ENCODE data around the gene DDX39B.
"Not testable (repeated sequence)": the region's sequence is repeated elsewhere in the genome, so short reads cannot be mapped to it uniquely, and the experiment has no call there.

DDX39B gene

DNA sequence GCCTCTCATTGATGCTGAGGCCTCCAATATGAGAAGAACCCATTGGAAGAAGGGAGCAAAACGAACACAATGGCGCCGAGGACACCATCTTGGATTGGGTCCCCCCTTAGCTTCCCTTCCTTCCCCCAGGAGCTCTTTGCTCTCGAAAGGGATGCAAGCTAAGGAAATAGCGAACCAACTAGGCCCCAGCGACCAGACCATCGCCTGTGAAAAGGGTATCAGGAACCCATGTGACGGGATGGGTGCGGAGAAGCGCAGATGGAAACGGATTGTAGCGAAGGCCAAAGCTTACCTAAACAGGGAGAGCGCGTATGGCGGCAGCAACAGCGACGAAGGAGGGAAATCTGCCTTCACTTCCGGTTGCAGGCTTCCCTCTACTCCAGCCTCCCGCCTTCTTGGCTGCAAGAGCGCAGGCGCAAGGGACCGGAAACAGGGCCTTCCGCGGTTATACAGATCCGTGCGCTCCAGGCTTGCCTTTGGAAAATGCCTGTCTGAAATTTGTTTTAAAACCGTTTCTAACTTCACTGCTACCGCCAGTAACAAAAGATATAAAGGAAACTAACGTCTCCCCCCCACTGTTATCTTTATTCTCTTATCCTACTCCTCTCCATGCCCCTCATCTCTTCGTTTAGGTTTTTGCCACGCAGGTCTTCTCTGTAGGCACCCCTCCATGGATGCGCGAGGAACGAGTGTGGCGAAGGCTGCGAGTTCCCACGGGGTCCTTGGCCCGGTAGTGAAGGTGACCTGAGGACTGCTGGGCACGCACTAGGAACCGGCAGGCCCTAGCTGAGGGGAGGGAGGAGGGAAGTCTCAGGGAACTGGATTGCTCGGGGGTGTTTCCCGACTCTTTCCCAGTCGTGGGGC lies at the start of gene DDX39B:
DDX39B (minus strand) TSS at position 346 of the 864 bp plus-strand sequence. CDS start 1,471 bp downstream, outside the sequence.
- DNase-seq (ENCODE audit: low spot score) = peak; percentile 96

DNA sequence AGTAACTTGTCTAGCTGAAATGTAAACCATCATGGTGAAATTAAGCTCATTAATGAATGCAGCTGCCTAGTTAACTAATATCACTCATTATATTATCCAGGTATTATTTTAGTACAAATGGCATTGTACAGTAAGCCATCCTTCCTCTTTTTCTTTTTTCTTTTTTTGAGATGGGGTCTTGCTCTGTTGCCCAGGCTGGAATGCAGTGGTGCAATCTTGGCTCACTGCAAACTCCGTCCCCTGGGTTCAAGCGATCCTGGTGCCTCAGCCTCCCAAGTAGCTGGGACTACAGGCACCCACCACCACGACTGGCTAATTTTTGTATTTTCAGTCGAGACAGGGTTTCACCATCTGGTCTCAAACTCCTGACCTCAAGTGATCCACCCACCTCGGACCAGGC lies 48.9 kb upstream of the DDX39B start:
- DNase-seq (ENCODE audit: low spot score) = not testable (repeated sequence)

DNA sequence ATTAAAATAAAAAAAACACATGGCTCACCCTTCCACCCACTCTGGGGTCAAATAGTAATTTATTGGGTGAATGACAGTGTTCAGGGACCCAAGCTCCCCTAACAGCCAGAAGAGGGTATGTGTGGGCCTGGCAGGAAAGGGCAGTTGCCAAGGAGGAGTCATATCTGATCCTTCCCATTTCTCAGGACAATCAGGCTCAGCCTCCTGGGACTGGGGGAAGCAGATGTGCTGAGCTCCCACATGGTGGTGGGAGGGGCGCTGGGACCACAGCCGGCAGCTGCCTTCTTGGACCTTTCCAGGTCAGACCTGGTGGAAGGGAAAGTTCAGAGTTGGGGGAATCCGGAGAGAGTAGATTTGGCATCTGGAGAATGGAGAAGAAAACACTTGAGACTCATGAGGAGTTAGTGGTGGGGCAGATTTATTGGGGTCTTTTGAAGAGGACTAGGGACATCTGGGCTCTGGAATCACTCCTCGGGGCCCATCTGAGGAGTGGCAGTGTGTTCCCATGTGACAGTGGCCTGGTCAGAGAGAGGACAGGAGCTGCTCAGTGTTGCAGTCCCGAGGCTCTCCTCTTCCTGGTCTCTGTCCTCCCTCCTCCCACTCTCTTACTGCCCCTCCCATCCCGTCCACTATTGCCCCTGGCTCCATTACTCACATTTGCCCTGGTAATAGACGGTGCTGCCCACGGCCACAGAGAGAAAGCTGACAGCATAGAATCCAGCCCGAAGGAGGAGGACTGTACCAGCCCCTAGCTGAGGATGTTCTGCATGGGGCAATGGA lies 47.3 kb upstream of the DDX39B start:
- no peak for DNase-seq (ENCODE audit: low spot score)

DNA sequence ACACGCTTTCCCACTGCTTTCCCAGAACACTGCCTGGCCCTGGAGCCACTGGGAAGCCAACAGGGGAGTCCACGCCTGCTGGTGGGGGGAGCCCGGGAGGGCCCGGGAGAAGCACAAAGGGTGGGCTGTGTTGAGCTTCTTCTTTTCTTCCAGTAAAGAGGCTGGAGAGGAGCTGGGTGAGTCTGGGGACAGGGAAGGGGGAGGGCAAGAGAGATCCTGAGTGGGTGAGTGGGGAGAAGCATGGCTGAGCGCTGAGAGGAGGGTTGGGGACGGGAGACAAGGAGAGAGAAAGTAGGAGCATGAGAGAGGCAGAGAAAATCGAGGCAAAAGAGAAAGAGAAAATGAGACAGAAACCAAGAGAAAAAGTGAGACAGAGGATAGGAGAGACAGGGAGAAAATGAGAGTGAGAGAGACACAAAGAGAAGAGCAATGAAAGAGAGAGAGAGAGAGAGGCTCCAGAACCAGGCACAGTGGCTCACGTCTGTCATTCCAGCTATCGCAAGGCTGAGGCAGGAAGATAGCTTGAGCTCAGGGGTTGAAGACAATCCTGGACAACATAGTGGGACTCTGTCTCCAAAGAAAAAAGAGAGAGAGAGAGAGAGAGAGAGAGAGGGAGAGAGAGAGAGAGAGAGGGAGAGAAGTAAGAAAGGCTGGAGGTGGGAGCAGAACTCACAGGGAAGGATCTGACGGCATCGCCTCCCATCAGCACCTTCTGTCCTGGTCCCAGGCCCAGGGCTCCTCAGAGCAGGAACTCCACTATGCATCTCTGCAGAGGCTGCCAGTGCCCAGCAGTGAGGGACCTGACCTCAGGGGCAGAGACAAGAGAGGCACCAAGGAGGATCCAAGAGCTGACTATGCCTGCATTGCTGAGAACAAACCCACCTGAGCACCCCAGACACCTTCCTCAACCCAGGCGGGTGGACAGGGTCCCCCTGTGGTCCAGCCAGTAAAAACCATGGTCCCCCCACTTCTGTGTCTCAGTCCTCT lies 46.3 kb upstream of the DDX39B start:
- DNase-seq (ENCODE audit: low spot score) = peak; percentile 44

DNA sequence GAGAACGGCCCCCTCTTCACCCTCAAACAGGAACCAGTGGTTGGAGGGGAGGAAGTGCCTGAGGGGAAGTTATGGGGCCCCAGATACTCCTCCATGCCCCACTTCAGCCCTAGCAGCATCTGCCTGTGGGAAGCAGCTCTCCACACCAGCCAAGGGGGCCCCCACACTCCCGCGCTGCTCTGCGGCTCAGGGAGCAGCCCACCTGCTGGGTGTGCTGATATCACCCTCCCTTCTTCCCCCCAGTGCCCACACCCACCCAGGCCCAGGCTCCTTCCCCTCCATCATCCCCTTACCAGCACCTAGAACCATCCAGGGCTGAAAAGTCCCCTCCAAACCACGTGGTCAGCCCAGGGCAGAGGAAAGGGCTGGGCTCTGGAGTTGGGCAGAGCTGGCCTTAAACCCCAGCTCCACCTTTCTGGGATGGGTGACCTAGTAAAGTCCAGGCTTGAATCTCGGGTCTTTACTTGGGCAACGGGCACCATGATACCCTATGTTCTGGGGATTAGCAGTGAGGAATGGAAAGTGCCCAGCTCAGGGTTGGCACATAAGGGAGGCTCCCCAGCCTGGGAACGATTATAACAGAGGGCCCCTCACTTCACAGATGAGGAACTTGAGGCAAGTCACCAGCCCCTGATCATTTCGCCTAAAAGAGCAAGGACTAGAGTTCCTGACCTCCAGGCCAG lies 44.9 kb upstream of the DDX39B start:
- DNase-seq (ENCODE audit: low spot score) = no peak

DNA sequence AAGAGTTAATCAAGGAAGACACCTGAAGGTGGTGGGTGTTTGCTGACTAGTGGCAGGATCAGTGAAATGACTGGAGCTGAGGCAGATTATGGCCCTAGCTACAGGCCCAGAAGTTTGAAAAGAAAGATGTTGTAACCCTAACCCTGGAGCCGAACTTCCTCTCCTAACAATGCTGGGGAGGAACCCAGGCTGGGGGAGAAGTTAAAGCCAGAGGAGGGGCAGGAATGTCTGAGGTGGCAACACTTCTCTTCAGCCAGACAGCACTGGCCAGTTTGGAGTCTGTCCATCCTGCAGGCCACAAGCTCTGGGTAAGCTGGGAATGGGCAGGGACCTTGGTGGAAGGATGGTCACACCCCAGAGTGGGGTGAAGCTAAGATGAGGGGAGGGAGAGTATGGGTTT lies 44.2 kb upstream of the DDX39B start, which contains the start of gene LST1:
LST1 (plus strand) TSS at position 270 of the 400 bp plus-strand sequence. CDS start 1,023 bp downstream, outside the sequence.
- DNase-seq (ENCODE audit: low spot score) = no peak

DNA sequence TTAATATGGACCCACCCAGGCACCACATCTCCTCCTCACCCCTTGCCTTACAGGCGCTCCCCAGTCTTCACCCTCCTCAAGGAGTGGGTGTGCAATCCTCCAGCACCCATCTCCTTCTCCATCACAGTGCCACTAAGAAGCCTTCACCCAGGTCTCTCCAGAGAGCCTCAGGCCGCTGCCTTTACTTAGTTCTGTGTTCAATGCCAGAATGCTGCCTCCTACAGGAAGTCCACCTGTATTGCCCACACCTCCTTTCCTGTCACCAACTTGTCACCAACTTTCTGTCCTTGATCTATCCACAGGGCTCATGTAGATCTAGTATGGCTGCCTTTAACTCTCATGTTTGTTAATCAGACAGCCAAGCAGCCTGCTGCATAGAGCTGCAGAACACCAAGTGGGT lies 43.7 kb upstream of the DDX39B start:
- peak; percentile 82 for DNase-seq (ENCODE audit: low spot score)

DNA sequence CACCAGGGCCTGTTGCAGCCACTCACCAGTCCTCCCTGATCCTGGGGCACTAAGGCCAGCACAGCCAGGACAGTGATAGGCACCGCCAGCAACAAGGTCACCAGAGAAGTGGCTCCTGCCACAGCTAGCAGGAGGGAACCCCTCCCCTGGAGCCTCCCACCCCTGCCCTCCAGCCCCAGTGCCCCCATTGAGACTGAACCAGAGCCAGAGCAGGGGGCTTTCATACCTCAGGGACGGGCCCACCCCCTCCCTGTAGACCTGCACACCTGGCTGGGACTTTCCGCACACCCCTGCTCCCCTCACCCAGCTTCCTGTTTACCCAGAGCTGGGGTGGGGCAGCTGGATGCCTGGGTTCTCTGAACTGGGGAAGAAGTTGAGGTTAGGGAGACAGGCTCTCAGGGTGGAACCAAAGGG lies 40.4 kb upstream of the DDX39B start, which contains the start of gene LTB:
LTB (minus strand) TSS at position 195 of the 414 bp plus-strand sequence; CDS start at position 188, 7 bp downstream.
- DNase-seq (ENCODE audit: low spot score) = peak; percentile 60

DNA sequence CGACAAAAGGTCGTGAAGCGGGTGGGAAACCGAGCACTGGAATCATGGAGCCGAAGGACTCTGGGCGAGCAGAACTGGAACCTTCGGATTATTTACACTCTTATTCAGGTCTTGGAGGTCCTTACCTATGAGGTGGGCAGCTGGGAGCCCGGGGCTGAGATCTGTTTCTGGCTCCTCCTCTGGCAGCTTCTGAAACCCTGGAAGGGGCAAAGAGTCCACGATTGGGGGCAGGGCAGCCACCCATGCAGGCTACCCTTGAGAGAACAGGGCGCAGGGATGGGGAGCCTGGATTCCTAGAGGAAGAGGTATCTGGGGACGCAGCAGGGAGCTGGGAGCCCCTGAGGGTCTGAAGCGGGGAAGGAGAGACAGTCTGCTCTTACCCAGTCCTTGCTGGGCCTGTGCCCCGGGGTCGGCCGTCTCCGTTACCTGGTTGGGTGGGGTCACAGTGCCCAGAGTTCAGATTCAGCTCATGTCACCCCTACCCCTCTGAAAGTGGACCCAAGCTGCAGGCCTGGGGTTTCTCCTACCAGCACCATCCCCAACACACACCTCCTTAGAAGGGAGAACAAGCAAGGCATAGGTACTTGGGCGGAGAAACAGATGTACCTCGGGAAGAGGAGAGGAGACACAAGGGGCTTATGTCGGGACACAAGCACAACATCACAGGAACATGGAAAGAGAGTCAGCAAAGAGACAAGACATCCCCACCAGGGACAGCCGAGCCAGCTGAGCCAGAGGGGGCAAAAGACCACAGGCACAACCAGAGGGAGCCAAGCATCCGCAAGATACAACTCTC lies 39.8 kb upstream of the DDX39B start:
- DNase-seq (ENCODE audit: low spot score) = no peak

DNA sequence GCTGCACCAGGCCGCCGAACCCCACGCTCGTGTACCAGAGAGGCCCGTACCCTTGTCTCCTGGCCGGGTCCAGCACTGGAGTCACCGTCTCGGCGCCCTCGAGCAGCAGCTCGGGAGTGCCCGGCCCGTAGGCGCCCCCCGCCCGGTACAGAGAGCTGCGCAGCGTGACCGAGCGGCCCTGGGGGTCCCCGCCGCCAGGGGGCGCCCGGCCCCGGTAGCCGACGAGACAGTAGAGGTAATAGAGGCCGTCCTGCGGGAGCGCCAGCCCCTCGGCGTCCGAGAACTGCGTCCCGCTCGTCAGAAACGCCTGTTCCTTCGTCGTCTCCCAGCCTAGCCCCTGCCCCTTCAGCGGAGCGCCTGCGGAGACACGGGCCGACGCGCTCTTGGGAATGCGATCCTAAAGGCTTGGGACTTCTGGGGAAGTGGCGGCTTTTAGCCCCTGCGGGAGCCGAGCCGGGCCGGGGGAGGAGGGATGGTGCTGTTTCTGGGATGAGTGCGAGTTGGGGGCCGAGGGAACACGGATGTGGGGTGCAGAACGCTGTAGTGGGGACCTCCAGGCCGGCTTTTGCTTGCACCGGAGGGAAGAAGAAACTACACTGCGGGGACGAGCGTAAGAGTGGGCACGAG lies 39.1 kb upstream of the DDX39B start:
- DNase-seq (ENCODE audit: low spot score) = peak; percentile 92

DNA sequence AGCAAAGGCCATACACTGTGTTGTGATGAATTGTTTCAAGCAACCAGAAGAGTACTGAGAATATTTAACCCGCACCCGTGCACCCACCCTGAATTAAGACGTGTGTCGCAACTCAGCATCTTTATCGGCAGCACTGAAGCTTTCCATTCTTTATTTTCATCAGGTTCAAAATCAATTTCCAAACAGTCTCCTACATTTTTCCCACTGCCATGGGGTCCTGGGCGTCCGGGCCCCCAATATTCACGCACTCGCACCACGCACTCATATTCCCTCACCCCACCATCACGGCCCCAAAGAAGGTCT lies 38.6 kb upstream of the DDX39B start:
- no peak for DNase-seq (ENCODE audit: low spot score)

DNA sequence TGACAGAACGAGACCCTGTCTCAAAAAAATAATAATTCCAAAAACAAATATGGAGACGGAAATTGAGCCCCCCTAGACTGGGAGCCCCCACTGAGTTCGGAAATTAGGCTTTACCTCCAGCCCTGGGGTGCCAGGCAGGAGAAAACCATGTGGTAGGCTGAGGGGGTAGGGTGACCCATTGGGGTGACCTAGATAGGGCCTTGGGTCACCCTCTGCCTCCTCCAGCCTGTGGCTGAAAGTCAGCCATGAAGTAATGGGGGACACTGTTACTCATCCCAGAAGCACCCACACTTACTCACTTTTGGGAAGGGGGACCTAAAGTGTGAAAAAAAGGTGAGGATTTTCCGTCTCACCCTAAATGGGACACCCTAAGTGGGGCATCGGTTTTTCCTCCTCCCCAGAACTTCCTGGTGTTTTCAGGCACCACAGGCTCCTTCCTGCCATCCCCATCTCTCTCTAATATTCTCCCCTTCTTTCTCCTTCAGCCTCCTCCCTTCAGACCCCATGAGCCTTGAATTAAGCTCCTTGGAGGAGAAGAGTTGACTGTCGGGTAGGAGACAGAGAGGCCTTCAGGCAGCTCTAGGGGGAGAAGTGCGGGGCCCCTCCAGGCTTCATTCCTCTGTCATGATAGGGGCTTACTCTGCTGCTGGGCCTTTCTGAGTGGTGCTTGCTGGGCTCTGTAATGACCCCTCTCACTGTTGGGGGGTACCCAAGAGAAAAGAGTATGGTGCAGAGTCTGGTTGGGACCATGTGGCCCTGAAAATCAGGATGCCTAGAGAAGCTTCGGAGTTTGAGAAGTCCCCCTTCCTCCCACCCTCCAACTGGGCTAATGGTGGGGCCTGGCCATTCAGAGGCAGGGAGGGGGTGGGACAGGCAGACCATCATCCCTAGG lies 38.0 kb upstream of the DDX39B start:
- DNase-seq (ENCODE audit: low spot score) = peak; percentile 39

DNA sequence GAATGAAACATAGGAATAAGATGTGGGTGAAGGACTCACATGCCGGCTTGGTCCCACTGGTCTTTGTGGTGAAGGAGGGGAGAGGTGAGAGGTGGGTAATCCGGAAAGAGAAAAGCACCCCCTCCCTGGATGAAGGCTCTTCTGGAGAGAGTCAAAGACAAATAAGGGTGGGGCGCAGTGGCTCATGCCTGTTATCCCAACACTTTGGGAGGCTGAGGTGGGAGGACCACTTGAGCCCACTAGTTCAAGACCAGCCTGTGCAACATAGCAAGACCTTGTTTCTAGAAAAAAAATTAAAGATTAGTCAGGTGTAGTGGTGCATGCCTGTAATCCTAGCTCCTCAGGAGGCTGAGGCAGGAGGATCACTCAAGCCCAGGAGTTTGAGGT lies 37.3 kb upstream of the DDX39B start:
- no peak for DNase-seq (ENCODE audit: low spot score)

DNA sequence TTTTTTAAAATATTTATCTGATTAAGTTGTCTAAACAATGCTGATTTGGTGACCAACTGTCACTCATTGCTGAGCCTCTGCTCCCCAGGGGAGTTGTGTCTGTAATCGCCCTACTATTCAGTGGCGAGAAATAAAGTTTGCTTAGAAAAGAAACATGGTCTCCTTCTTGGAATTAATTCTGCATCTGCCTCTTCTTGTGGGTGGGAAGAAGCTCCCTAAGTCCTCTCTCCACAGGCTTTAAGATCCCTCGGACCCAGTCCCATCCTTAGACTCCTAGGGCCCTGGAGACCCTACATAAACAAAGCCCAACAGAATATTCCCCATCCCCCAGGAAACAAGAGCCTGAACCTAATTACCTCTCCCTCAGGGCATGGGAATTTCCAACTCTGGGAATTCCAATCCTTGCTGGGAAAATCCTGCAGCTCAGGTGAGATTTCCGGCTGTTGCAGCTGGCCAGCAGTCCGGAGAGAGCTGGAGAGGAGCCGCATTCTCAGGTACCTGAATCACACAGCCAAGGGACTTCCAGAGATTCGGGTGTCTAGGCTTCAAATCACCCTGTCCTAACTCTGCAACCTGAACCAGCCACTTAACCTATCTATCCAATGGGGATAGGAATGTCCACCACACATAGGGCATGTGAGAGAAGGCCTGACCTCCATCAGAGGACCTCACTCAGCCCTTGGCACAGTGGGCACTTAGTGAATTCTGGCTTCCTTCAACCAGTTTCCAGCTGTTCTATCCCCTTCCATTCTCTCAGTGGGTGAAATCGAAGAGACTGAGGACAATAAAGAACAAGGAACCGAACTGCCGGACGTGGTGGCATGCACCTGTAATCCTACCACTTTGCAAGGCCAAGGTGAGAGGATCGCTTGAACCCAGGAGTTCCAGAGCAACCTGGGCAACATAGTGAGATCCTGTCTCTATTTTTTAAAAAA lies 36.6 kb upstream of the DDX39B start:
- no peak for DNase-seq (ENCODE audit: low spot score)

DNA sequence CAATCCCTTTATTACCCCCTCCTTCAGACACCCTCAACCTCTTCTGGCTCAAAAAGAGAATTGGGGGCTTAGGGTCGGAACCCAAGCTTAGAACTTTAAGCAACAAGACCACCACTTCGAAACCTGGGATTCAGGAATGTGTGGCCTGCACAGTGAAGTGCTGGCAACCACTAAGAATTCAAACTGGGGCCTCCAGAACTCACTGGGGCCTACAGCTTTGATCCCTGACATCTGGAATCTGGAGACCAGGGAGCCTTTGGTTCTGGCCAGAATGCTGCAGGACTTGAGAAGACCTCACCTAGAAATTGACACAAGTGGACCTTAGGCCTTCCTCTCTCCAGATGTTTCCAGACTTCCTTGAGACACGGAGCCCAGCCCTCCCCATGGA lies 35.8 kb upstream of the DDX39B start:
- DNase-seq (ENCODE audit: low spot score) = no peak

DNA sequence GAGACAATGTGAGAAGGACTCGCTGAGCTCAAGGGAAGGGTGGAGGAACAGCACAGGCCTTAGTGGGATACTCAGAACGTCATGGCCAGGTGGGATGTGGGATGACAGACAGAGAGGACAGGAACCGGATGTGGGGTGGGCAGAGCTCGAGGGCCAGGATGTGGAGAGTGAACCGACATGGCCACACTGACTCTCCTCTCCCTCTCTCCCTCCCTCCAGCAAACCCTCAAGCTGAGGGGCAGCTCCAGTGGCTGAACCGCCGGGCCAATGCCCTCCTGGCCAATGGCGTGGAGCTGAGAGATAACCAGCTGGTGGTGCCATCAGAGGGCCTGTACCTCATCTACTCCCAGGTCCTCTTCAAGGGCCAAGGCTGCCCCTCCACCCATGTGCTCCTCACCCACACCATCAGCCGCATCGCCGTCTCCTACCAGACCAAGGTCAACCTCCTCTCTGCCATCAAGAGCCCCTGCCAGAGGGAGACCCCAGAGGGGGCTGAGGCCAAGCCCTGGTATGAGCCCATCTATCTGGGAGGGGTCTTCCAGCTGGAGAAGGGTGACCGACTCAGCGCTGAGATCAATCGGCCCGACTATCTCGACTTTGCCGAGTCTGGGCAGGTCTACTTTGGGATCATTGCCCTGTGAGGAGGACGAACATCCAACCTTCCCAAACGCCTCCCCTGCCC lies 35.2 kb upstream of the DDX39B start:
- DNase-seq (ENCODE audit: low spot score) = peak; percentile 79
